Esophagus muscularis mucosa (tissue), 4 donors: ENCODE data around the gene PTPN2. TPM values are rescaled to one million over a fixed set of nuclear protein-coding genes. Genes with fewer than 3 reads are reported as not detected.

Experiments
- DNase-seq: peaks from one replicate; pipeline ENCODE4 v3.0.0-alpha.2; 2017; ENCODE audit errors: extremely low spot score
- H3K27ac ChIP-seq, 4 donors: fragments of 200-600 bp; sonication (generic); replicated peaks in 1 of 4; 1 replicate in 3 of 4; 2 replicates in 1 of 4; pipeline ENCODE4 v1.5.1; 2016 to 2019; ENCODE audit warnings: mild to moderate bottlenecking in 1 of 4
- H3K27me3 ChIP-seq, 4 donors: fragments of 200-600 bp; sonication (generic); one replicate each; pipeline versions ENCODE4 v1.5.1 to v1.6.0; 2016 to 2019
- H3K36me3 ChIP-seq, 4 donors: fragments of 200-600 bp; sonication (generic); one replicate each; pipeline ENCODE4 v1.5.1; 2016 to 2019
- H3K4me1 ChIP-seq, 4 donors: fragments of 200-600 bp; sonication (generic); one replicate each; pipeline ENCODE4 v1.5.1; 2016 to 2019
- H3K4me3 ChIP-seq, 4 donors: fragments of 200-600 bp; sonication (generic); 1 replicate in 2 of 4; 2 replicates in 2 of 4; pipeline ENCODE4 v1.5.1; 2016 to 2019; ENCODE audit warnings: mild to moderate bottlenecking in 4 of 4, moderate library complexity in 1 of 4
- H3K9me3 ChIP-seq, 4 donors: fragments of 200-600 bp; sonication (generic); 1 replicate in 3 of 4; 2 replicates in 1 of 4; pipeline ENCODE4 v1.5.1; 2016 to 2019
- CTCF ChIP-seq, 3 experiments: fragments of 200-600 bp in 2 of 3; fragments of 450-650 bp in 1 of 3; sonication (generic) in 2 of 3; IDR thresholded peaks; one replicate each; pipeline ENCODE4 v1.5.1; 2017 to 2019; ENCODE audit warnings: antibody characterized with exemption in 3 of 3, mild to moderate bottlenecking in 2 of 3, moderate library complexity in 1 of 3
- EP300 ChIP-seq: sonication (generic); formaldehyde crosslinking; IDR thresholded peaks from one replicate; pipeline ENCODE4 v1.6.1; 2017; ENCODE audit warnings: antibody characterized with exemption
- POLR2A ChIP-seq: fragments of 450-650 bp; IDR thresholded peaks from one replicate; pipeline ENCODE4 v1.6.1; 2017; ENCODE audit warnings: antibody characterized with exemption, moderate library complexity, mild to moderate bottlenecking, low read depth
- POLR2AphosphoS5 ChIP-seq, 2 donors: sonication (generic); formaldehyde crosslinking; IDR thresholded peaks; one replicate each; pipeline ENCODE4 v1.6.1; 2017; ENCODE audit warnings: antibody characterized with exemption in 2 of 2
- WGBS: methylation state at CpG from one replicate; pipeline ENCODE4 v1.1.5; 2018; 5-methylcytosine and 5-hydroxymethylcytosine counted together
- intact Hi-C: fragments of 100-400 bp; cut with DNase I; formaldehyde crosslinking; loops from one replicate; pipeline ENCODE4 v1.15.1; 2023
- total RNA-seq, 4 donors: library from RNA; depleted of rRNA; stranded (reverse); fragments of >200 nt; gene quantifications; one replicate each; pipeline versions ENCODE4 v1.1.0 to v1.2.1, GENCODE V29; 2016

The PTPN2 gene
- total RNA-seq, 4 donors from 2014 or later, result 14.3 to 27.5 (median 18.0) TPM

DNA sequence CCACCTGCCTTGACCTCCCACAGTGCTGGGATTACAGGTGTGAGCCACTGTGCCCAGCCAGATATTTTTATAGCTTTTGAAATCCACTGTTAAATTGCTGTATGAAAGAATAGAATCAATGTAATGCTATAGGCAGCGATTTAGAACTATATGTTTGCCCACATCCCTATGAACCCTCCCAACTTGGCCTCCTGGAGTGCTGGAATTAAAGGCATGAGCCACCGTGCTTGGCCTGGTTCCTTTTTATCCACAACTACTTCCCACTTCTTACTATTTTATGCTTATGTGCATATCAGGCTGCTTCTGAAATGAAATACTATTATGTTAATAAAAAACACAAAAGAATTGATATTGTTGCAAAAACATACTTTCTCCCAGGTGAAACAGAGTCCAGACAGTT is 11.6 kb upstream of the PTPN2 start:
- intact Hi-C loops, result no loop called here
- no peak for DNase-seq
- peaks cover 0 to 27% (median 0%) of the 10 kb centered on the region in 4 donors for H3K27me3 ChIP-seq
- H3K36me3 ChIP-seq, result no peaks in the 10 kb centered on the region
- no peaks in the 10 kb centered on the region for H3K9me3 ChIP-seq
- WGBS, result 81% methylated on average over 2 of the region's 2 CpGs
- no peak overlapping the region for H3K27ac ChIP-seq
- H3K4me3 ChIP-seq, result no peak overlapping the region
- TF ChIP-seq POLR2AphosphoS5 (IDR thresholded peaks at IDR 0.05) (no peak), EP300 (no peak), POLR2A (no peak), CTCF (IDR thresholded peaks at IDR 0.05) (no peak)
- H3K4me1 ChIP-seq, result peaks cover 0 to 6% (median 0%) of the 10 kb centered on the region in 4 donors

- intact Hi-C loops, result no loop called here
Measured at GRCh38 chr18:12895014-12895413, 11.0 kb upstream of the PTPN2 start.

GRCh38 chr18:12891561-12891960 is 7.5 kb upstream of the PTPN2 start:
- Histone ChIP-seq H3K4me3 (no peak overlapping the region), H3K9me3 (no peaks in the 10 kb centered on the region), H3K27ac (no peak overlapping the region), H3K36me3 (no peaks in the 10 kb centered on the region), H3K27me3 (peaks cover 0 to 13% (median 0%) of the 10 kb centered on the region in 4 donors), H3K4me1 (no peaks in the 10 kb centered on the region)
- no peak for DNase-seq
- no peak for TF ChIP-seq CTCF (IDR thresholded peaks at IDR 0.05)
- no peak for TF ChIP-seq EP300
- TF ChIP-seq POLR2AphosphoS5 (IDR thresholded peaks at IDR 0.05), result no peak
- intact Hi-C loops, result loop anchor here (5.0 kb wide), 1 partner anchor 149 kb away; no protein-coding TSS in a partner anchor
- 94% methylated on average over 6 of the region's 6 CpGs for WGBS

More at GRCh38 chr18:12895014-12895413, 11.0 kb upstream of the PTPN2 start:
- no peak overlapping the region for H3K4me3 ChIP-seq
- H3K27me3 ChIP-seq, result peaks cover 0 to 27% (median 0%) of the 10 kb centered on the region in 4 donors
- 86% methylated on average over 1 of the region's 1 CpG for WGBS
- H3K36me3 ChIP-seq, result no peaks in the 10 kb centered on the region
- no peak overlapping the region for H3K27ac ChIP-seq
- no peak for DNase-seq
- TF ChIP-seq POLR2A (no peak), POLR2AphosphoS5 (IDR thresholded peaks at IDR 0.05) (no peak), EP300 (no peak), CTCF (IDR thresholded peaks at IDR 0.05) (no peak)
- peaks cover 0 to 6% (median 0%) of the 10 kb centered on the region in 4 donors for H3K4me1 ChIP-seq
- H3K9me3 ChIP-seq, result no peaks in the 10 kb centered on the region

GRCh38 chr18:12890964-12891363 is 6.9 kb upstream of the PTPN2 start:
- WGBS, result 85% methylated on average over 3 of the region's 3 CpGs
- DNase-seq, result no peak
- no peak for TF ChIP-seq POLR2AphosphoS5 (IDR thresholded peaks at IDR 0.05)
- no peak for TF ChIP-seq EP300
- no peak for TF ChIP-seq CTCF (IDR thresholded peaks at IDR 0.05)
- no peak for TF ChIP-seq POLR2A
- Histone ChIP-seq H3K27ac (no peak overlapping the region), H3K27me3 (peaks cover 0 to 13% (median 0%) of the 10 kb centered on the region in 4 donors), H3K9me3 (no peaks in the 10 kb centered on the region), H3K4me1 (no peaks in the 10 kb centered on the region), H3K4me3 (no peak overlapping the region), H3K36me3 (no peaks in the 10 kb centered on the region)
- intact Hi-C loops, result loop anchor here (5.0 kb wide), 1 partner anchor 149 kb away; no protein-coding TSS in a partner anchor
